Suprapubic skin (tissue), 4 donors: ENCODE results near the gene TSR3. TPM values are rescaled to one million over a fixed set of nuclear protein-coding genes. Genes with fewer than 3 reads are reported as not detected.

Experiments used
- DNase-seq, 2 donors: peaks; one replicate each; pipeline ENCODE4 v3.0.0-alpha.2; 2019; ENCODE audit warnings: low spot score in 2 of 2
- H3K27ac ChIP-seq: fragments of 200-600 bp; sonication (generic); one replicate; pipeline ENCODE4 v1.5.1; 2019
- H3K27me3 ChIP-seq: fragments of 200-600 bp; sonication (generic); one replicate; pipeline ENCODE4 v1.5.1; 2019
- H3K36me3 ChIP-seq: fragments of 200-600 bp; sonication (generic); one replicate; pipeline ENCODE4 v1.5.1; 2019
- H3K4me1 ChIP-seq: fragments of 200-600 bp; sonication (generic); one replicate; pipeline ENCODE4 v1.5.1; 2019
- H3K4me3 ChIP-seq: fragments of 200-600 bp; sonication (generic); one replicate; pipeline ENCODE4 v1.5.1; 2019; ENCODE audit warnings: mild to moderate bottlenecking
- H3K9me3 ChIP-seq: fragments of 200-600 bp; sonication (generic); one replicate; pipeline ENCODE4 v1.5.1; 2019
- EP300 ChIP-seq: sonication (generic); formaldehyde crosslinking; IDR thresholded peaks from one replicate; pipeline ENCODE4 v1.6.1; 2017; ENCODE audit warnings: antibody characterized with exemption
- POLR2A ChIP-seq, 2 donors: fragments of 450-650 bp; IDR thresholded peaks; one replicate each; pipeline ENCODE4 v1.6.1; 2017; ENCODE audit warnings: antibody characterized with exemption in 2 of 2, mild to moderate bottlenecking in 2 of 2, moderate library complexity in 2 of 2
- POLR2AphosphoS5 ChIP-seq, 3 donors: sonication (generic); formaldehyde crosslinking; IDR thresholded peaks; one replicate each; pipeline ENCODE4 v1.6.1; 2017; ENCODE audit warnings: antibody characterized with exemption in 3 of 3
- WGBS: methylation state at CpG from one replicate; pipeline ENCODE4 v1.1.5; 2018; 5-methylcytosine and 5-hydroxymethylcytosine counted together
- total RNA-seq, 4 donors: library from RNA; depleted of rRNA; stranded (reverse); fragments of >200 nt; gene quantifications; one replicate each; pipeline ENCODE4 v1.1.0, GENCODE V29; 2016
- TF ChIP-seq, protein P1 (sequence below), 2 donors: fragments of 200-600 bp in 1 of 2; fragments of 450-650 bp in 1 of 2; sonication (generic) in 1 of 2; IDR thresholded peaks; one replicate each; pipeline ENCODE4 v1.5.1; 2016 to 2019; ENCODE audit warnings: antibody characterized with exemption in 2 of 2, mild to moderate bottlenecking in 1 of 2, moderate library complexity in 1 of 2

Gene TSR3
- total RNA-seq, 4 donors from 2014 or later = 48.5 to 70.2 (median 62.1) TPM

DNA sequence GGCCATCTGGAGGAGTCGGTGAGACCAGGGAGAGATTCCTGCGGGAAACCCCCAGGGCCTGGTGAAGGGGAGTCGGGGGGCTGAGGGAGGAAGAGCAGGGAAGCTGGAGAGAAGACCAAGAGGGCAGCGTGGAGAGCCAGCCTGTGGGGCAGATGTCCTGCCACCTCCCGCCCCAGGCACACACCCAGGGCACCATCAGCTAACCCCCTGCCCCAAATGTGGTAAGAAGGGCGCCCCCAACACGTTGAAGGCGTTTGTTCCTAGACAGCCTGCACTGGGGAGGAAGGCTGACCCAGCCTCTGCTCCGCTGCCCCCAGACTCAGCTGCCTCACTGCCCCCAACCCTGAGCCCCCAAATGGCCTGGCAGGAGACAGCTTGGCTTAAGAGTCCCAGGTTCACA, 16.9 kb downstream of the TSR3 start:
- no peak for TF ChIP-seq POLR2A (IDR thresholded peaks at IDR 0.05)
- TF ChIP-seq POLR2AphosphoS5 (IDR thresholded peaks at IDR 0.05) = no peak
- TF ChIP-seq EP300 = no peak
- TF ChIP-seq, protein P1, sequence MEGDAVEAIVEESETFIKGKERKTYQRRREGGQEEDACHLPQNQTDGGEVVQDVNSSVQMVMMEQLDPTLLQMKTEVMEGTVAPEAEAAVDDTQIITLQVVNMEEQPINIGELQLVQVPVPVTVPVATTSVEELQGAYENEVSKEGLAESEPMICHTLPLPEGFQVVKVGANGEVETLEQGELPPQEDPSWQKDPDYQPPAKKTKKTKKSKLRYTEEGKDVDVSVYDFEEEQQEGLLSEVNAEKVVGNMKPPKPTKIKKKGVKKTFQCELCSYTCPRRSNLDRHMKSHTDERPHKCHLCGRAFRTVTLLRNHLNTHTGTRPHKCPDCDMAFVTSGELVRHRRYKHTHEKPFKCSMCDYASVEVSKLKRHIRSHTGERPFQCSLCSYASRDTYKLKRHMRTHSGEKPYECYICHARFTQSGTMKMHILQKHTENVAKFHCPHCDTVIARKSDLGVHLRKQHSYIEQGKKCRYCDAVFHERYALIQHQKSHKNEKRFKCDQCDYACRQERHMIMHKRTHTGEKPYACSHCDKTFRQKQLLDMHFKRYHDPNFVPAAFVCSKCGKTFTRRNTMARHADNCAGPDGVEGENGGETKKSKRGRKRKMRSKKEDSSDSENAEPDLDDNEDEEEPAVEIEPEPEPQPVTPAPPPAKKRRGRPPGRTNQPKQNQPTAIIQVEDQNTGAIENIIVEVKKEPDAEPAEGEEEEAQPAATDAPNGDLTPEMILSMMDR (IDR thresholded peaks at IDR 0.05) = no peak
- H3K27me3 ChIP-seq = peaks cover 87% of the 10 kb centered on the region
- no peak overlapping the region for H3K27ac ChIP-seq
- no peak for DNase-seq
- peaks cover 35% of the 10 kb centered on the region for H3K4me1 ChIP-seq
- H3K9me3 ChIP-seq = no peaks in the 10 kb centered on the region
- no peak overlapping the region for H3K4me3 ChIP-seq
- no peaks in the 10 kb centered on the region for H3K36me3 ChIP-seq
- 15% methylated on average over 5 of the region's 9 CpGs for WGBS

DNA sequence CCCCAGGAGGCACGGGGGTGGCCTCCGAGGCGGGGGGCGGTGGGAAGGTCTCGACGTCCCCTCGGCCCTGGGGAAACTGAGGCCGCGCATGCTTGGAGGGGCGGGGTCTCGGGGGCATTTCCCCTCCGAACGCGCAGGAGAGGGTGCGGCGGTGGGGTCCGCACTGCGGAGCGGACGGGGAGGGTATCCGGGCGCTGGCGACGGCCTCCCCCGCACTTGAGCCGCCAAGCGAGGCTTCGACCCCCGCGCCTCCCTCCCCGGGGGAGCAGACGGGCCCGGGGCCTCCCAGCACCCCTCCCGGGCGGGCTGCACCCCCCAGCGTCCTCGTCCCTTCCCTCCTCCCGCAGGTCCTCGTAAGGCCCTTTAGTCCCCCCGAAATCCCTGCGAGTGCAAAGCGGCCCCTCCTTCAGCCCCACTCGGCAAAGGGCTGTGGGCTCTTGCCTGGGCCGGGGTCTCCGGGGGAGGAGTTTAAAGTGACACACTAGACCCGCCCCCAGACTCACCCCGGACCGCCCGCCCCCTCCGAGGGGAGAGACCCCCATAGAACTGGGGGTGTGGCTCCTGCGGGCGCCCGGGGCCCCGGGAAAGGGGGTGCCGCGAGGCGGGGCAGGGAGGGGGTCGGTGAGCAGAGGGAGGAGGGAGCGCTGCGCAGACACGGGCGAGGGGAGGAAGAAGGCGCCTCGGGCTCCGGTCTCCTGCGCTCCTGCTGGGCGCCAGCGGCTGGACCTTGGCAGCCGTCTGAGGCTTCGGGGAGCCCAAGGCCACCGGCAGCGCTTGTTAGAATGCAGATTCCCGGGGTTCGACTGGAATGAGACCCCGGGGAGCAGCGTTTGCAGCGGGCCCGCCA, 17.6 kb downstream of the TSR3 start:
- H3K27me3 ChIP-seq = peaks cover 87% of the 10 kb centered on the region

DNA sequence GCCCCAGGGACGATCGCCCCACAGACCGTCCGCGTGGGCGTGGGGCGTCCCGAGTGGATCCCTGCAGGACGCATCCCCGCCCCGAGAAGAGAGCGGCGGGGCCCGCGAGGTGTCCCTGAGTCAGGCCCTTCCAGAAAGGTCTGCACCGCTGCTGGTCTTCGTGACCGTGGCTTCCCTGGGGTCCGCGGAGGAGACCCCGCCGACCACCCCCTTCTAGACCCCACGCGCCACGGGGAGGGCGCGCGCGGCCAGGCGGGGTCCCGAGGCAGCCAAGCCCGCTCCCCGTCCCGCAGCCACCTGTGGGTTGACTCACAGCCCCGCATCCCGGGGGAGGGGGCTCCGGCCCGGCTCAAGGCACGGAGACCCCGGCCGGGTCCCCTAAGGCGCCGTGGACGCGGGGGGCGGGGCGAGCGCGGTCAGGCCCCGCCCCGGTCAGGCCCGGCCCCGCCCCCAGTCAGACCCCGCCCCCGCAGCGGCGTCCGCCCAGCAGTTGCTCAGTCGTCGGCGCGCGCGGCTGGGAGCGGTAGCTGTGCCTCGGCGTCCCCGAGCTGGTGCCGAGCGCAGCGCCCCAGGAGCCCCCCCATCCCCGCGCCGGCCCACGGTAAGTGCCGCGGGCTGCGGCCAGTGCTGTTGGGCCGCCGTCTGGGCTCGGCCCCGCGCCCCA, 18.4 kb downstream of the TSR3 start, which contains the start of gene BAIAP3:
Gene BAIAP3 (plus strand): TSS at position 497 of the 664 bp plus-strand sequence. CDS start 4,905 bp downstream, outside the sequence.
- H3K4me3 ChIP-seq = peak within 1 kb of the TSS; percentile 47
- H3K36me3 ChIP-seq = no peaks in the 10 kb centered on the region
- no peak for TF ChIP-seq POLR2AphosphoS5 (IDR thresholded peaks at IDR 0.05)
- no peak for TF ChIP-seq EP300
- TF ChIP-seq, protein P1 (IDR thresholded peaks at IDR 0.05) = no peak
- TF ChIP-seq POLR2A (IDR thresholded peaks at IDR 0.05) = no peak
- peaks cover 35% of the 10 kb centered on the region for H3K4me1 ChIP-seq
- no peak within 1 kb of the TSS for H3K27ac ChIP-seq
- no peaks in the 10 kb centered on the region for H3K9me3 ChIP-seq
- no peak for DNase-seq
- H3K27me3 ChIP-seq = peaks cover 80% of the 10 kb centered on the region
- 2% methylated on average over 8 of the region's 83 CpGs for WGBS

More for the DNA sequence above, 17.6 kb downstream of the TSR3 start:
- H3K4me1 ChIP-seq = peaks cover 35% of the 10 kb centered on the region
- TF ChIP-seq POLR2A (IDR thresholded peaks at IDR 0.05) (no peak), POLR2AphosphoS5 (IDR thresholded peaks at IDR 0.05) (no peak), EP300 (no peak)
- TF ChIP-seq, protein P1 (IDR thresholded peaks at IDR 0.05) = no peak
- no peak for DNase-seq
- H3K9me3 ChIP-seq = no peaks in the 10 kb centered on the region
- H3K4me3 ChIP-seq = peak overlapping the region; percentile 47
- whole genome bisulfite sequencing = 0% methylated on average over 9 of the region's 78 CpGs
- no peak overlapping the region for H3K27ac ChIP-seq
- H3K36me3 ChIP-seq = no peaks in the 10 kb centered on the region

DNA sequence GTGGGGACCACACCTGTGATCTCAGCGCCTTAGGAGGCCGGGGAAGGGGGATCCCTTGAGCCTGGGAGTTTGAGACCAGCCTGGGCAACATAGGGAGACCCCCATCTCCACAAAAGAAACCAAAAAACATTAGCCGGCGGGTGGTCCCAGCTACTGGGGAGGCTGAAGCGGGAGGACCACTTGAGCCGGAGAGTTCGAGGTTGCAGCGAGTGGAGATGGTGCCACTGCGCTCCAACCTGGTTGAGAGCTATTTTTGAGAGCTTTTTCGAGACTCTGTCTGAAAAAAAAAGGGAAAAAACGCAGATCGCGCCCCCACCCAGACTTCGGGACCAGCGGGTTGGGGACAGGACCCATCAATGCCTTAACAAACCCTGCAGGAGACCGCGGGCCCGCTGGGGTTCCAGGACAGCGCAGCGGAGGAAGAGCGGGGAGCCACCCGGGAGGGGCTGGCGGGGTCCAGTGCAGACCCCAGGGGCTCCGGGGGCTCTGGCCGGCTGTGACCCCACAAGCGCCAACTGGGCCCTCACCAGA, 19.0 kb downstream of the TSR3 start:
- Histone ChIP-seq H3K36me3 (no peaks in the 10 kb centered on the region), H3K4me1 (peaks cover 35% of the 10 kb centered on the region), H3K9me3 (no peaks in the 10 kb centered on the region), H3K4me3 (peak overlapping the region; percentile 47), H3K27me3 (peaks cover 74% of the 10 kb centered on the region), H3K27ac (no peak overlapping the region)
- WGBS = 10% methylated on average over 22 of the region's 26 CpGs
- TF ChIP-seq EP300 (no peak), POLR2AphosphoS5 (IDR thresholded peaks at IDR 0.05) (no peak), POLR2A (IDR thresholded peaks at IDR 0.05) (no peak)
- TF ChIP-seq, protein P1 (IDR thresholded peaks at IDR 0.05) = no peak
- DNase-seq = no peak
